ENCODE data around the gene DCLRE1B. TPM values are rescaled to one million over a fixed set of nuclear protein-coding genes. Genes with fewer than 3 reads are reported as not detected.

DCLRE1B gene
- total RNA-seq, 2 experiments from 2014 or later = 19.1 to 19.3 TPM

DNA sequence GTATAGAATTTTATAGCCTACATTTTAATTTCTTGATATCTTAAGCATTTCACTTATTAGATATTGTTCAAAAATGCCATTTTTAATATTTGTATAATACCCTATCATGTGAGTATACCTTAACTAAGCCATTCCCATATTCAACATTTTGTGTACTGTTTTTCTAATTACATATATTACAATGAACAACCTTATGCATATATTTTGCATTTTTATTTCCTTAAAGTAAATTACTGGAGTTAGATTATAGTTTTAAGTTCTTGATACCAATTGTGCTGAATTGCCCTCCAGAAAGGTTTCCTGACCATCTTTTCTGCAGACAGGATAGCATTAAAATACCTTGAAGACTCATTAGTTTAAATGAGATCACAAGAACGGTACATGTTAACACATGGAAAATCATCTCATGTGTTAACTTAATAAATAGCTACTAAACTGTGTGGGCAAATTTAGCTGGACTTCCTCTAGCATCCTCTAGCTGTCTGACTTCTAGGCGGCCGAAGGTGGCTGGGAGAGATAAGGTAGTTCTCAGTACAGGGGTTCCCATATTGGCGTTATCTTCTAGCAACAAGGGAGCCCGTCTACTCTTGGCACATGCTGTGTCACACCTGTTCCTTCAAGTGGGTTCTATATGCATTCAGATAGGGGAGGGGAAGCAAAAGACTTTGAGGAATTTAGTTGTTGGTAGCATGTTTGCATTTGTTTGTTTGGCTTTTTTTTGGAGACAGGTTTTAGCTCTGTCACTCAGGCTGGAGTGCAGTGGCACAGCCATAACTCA lies 8.9 kb downstream of the DCLRE1B start:
- no peak overlapping the region for H3K4me3 Mint-ChIP-seq

DNA sequence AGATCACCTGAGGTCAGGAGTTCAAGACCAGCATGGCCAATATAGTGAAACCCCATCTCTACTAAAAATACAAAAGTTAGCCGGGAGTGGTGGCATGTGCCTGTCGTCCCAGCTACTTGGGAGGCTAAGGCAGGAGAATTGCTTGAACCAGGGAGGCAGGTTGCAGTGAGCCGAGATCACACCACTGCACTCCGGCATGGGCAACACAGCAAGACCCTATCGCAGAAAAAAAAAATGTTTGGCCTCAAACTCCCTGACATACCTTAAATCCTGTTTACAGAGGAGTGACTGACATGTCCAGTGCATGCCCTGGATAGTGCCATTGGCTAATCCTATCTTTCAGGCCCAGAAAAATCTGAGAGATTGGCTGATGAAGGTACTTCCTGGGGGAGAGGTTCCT lies 11.8 kb downstream of the DCLRE1B start:
- intact Hi-C loops (cut with micrococcal nuclease) = no loop called here
- POLR2A ChIA-PET = interaction anchor here (0.8 to 1.8 kb wide), 4 partner anchors 11 to 16 kb away, joined by 3 to 8 read pairs (median 4); partner anchors contain the start of genes AP4B1 and HIPK1
- DNase-seq (no peak), ATAC-seq (no peak)
- H3K4me1 Mint-ChIP-seq (ENCODE audit: low read depth) = no peaks in the 10 kb centered on the region
- peaks cover 6% of the 10 kb centered on the region for H3K36me3 Mint-ChIP-seq (ENCODE audit: low read depth)
- H3K27me3 Mint-ChIP-seq = no peaks in the 10 kb centered on the region
- TF ChIP-seq CTCF (IDR thresholded peaks at IDR 0.05) = no peak
- CTCF ChIA-PET = interaction anchor here (0.9 to 3.1 kb wide), 3 partner anchors 12 to 82 kb away, joined by 3 to 15 read pairs (median 3); partner anchors contain the start of genes AP4B1 and HIPK1
- no peak overlapping the region for H3K27ac Mint-ChIP-seq
- no peak overlapping the region for H3K4me3 Mint-ChIP-seq
- H3K9me3 Mint-ChIP-seq = no peaks in the 10 kb centered on the region

More for the DNA sequence above, 8.9 kb downstream of the DCLRE1B start:
- peaks cover 8% of the 10 kb centered on the region for H3K36me3 Mint-ChIP-seq (ENCODE audit: low read depth)
- no peaks in the 10 kb centered on the region for H3K9me3 Mint-ChIP-seq
- ChIA-PET POLR2A (interaction anchor here (0.8 kb wide), 1 partner anchor 15 kb away, joined by 3 read pairs; the partner anchor contains the start of gene HIPK1), CTCF (interaction anchor here (1.9 kb wide), 1 partner anchor 10 kb away, joined by 5 read pairs; the partner anchor contains the start of gene AP4B1)
- no peak for TF ChIP-seq CTCF (IDR thresholded peaks at IDR 0.05)
- ATAC-seq (no peak), DNase-seq (no peak)
- H3K4me1 Mint-ChIP-seq (ENCODE audit: low read depth) = no peaks in the 10 kb centered on the region
- intact Hi-C loops (cut with micrococcal nuclease) = no loop called here
- no peak overlapping the region for H3K27ac Mint-ChIP-seq
- H3K27me3 Mint-ChIP-seq = no peaks in the 10 kb centered on the region

DNA sequence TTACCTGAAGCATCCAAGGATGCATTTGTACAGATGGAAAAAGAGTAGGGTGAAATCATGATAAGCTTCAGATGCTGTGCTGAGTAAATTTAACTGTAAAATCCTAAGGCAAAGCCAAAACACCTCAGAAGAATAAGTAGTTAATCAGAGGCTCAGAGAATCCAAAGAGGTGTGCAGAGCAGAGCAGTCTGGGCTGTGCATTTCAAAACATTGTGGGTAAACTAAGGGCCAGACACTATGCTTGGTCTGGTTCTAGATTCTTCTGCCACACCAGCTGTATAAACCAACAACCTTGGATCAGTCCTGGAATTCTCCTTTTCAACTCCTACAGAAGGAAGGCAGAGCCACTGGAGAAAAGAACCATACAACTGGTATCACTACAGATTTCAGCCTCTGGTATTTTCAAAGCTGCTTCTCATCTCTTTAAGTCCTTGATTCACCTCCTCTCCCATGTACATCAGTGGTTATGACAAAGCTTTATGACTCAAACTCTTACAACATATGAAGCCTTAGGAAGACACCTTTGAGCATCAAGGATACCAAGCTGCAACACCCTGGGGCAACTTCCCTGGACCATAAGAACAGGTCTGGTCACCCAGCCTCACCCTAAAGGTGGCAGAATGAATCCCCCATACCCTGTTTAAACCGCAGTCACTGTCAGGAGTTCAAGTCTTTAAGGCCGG lies 12.4 kb downstream of the DCLRE1B start:
- DNase-seq (no peak), ATAC-seq (peak; percentile 30)
- Mint-ChIP-seq H3K9me3 (no peaks in the 10 kb centered on the region), H3K36me3 (ENCODE audit: low read depth) (peaks cover 6% of the 10 kb centered on the region), H3K27ac (no peak overlapping the region), H3K27me3 (no peaks in the 10 kb centered on the region), H3K4me3 (no peak overlapping the region), H3K4me1 (ENCODE audit: low read depth) (no peaks in the 10 kb centered on the region)
- POLR2A ChIA-PET = interaction anchor here (0.8 to 1.8 kb wide), 5 partner anchors 12 to 15 kb away, joined by 3 to 8 read pairs (median 4); partner anchors contain the start of genes AP4B1 and HIPK1
- intact Hi-C loops (cut with micrococcal nuclease) = no loop called here
- no peak for TF ChIP-seq CTCF (IDR thresholded peaks at IDR 0.05)
- CTCF ChIA-PET = interaction anchor here (0.5 to 3.1 kb wide), 5 partner anchors 12 to 82 kb away, joined by 3 to 15 read pairs (median 3); partner anchors contain the start of genes AP4B1, DCLRE1B and HIPK1

DNA sequence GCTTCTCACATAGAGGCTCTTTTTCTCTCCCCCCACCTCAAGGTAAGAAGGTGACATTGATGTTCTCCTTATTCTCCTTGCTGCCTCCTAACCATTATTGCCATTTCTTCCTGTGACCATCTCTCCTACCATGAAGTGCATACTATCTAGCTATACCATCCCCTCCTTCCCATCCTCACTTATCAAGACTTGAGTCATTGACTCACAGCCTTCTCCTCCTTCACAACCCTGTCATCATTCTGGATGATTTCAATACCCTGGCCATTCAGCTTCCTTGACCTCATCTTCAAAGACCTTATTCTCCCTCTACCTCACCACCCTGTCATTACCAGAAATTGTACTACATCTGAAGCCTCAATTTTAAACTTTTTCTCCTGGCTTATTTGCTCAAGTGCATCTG lies 13.1 kb downstream of the DCLRE1B start:
- no peaks in the 10 kb centered on the region for H3K27me3 Mint-ChIP-seq
- ChIA-PET POLR2A (interaction anchor here (0.5 to 1.8 kb wide), 5 partner anchors 11 to 16 kb away, joined by 3 to 8 read pairs (median 4); partner anchors contain the start of gene HIPK1), CTCF (interaction anchor here (1.0 to 3.1 kb wide), 2 partner anchors 13 to 83 kb away, joined by 3 to 15 read pairs; partner anchors contain the start of gene DCLRE1B)
- H3K36me3 Mint-ChIP-seq (ENCODE audit: low read depth) = peaks cover 6% of the 10 kb centered on the region
- intact Hi-C loops (cut with micrococcal nuclease) = no loop called here
- no peak overlapping the region for H3K4me3 Mint-ChIP-seq
- no peaks in the 10 kb centered on the region for H3K4me1 Mint-ChIP-seq (ENCODE audit: low read depth)
- no peak overlapping the region for H3K27ac Mint-ChIP-seq
- ATAC-seq (no peak), DNase-seq (no peak)
- no peaks in the 10 kb centered on the region for H3K9me3 Mint-ChIP-seq
- TF ChIP-seq CTCF (IDR thresholded peaks at IDR 0.05) = no peak

All from activated CD8-positive, alpha-beta T cell treated with anti-CD3 and anti-CD28 coated beads for 36 hours (primary cell).